ENCODE results near the gene ZXDB.
"Not testable (repeated sequence)": the region's sequence is repeated elsewhere in the genome, so short reads cannot be mapped to it uniquely, and the experiment has no call there.

The ZXDB gene

DNA sequence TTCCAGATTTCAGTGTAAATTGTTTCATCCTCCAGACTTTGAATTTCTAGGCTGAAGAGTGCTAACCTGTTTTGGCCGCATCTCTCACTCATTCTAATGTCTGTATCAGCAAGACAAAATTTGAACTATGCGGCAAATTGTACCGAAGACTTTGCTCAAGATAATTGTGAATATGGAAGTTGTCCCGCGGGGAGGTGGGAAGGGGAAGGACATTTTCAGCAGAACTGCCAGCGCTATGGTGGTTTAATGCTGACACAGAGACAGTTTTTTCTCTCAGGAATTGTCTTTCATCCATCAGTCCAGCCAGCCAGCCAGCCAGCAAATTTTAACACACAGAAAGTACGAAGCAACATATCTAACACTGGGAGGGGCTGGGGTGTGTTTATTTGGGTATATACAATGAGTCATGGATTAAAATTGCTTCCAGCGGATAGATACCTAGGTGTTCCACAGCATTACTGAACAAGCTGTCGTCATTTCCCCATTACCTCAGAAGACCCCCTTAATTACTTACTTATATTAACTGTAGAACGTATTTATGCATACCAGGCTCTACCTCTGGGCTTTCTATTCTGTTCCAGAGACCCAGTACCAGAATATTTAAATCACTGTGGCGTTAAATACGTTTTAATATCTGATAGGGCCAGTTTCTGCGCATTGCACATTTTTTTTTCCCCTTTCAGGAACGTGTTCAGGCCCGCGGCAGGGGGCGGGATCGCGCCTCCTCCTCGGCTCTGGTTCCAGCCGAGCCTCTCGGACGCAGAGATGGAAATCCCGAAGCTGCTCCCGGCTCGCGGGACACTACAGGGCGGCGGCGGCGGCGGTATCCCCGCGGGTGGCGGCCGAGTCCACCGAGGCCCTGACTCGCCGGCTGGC is at the start of gene ZXDB:
TSS of gene ZXDB (plus strand) at position 728 of the 876 bp plus-strand sequence. CDS start at position 766, 38 bp downstream.
- DNase-seq (ENCODE audit: low spot score) = peak; percentile 49

DNA sequence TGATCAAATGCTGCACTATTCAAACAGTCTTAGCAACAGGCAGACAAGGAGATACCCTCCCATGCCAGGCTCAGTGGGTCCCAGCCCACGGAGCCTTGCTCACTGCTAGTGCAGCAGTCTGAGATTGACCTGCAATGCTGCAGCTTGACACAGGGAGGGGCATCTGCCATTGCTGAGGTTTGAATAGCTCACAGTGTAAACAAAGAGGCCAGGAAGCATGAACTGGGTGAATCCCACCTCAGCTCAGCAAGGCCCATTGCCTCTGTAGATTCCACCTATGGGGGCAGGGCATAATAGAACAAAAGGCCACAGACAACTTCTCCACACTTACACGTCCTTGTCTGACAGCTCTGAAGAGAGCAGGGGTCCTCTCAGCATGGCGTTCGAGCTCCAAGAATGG is 26.6 kb upstream of the ZXDB start:
- no peak for DNase-seq (ENCODE audit: low spot score)

GRCh38 chrX:57573754-57574153 is 18.1 kb upstream of the ZXDB start:
- no peak for DNase-seq (ENCODE audit: low spot score)

DNA sequence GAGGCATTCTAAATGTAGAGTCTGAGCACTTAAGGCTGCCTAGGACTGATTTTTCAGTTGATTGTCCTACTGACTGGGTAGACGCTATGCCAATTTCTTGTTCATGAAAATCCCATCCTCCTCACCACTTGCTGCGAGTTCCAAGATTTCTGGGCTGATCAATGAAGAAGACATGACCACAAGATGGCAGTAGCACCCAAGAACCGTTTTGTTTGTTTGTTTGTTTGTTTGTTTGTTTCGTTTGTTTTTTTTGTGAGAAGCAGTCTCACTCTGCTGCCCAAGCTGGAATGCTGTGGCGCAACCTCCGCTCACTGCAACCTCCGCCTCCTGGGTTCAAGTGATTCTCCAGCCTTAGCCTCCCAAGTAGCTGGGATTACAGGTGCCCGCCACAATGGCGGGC is 8.9 kb upstream of the ZXDB start:
- not testable (repeated sequence) for DNase-seq (ENCODE audit: low spot score)

DNA sequence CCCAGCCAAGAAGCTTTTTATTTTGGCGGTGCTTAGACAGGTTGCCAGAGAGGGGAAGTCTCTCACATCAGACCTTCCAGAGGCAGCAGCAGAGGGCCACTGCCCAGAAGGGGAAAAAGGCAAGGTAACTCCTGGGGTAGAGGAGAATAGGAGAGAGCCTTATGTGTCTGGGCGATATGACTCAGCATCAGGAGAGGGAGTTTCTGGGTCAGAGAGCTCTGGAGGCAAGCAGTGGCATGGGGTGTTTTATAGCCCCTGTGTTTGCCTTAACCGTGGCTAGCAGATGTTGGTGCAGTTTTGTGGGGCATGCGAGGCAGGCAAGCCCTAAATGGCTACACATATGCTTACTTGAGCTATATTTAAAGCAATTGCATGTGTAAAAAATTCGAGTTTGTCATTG is 8.3 kb upstream of the ZXDB start:
- peak; percentile 4 for DNase-seq (ENCODE audit: low spot score)

DNA sequence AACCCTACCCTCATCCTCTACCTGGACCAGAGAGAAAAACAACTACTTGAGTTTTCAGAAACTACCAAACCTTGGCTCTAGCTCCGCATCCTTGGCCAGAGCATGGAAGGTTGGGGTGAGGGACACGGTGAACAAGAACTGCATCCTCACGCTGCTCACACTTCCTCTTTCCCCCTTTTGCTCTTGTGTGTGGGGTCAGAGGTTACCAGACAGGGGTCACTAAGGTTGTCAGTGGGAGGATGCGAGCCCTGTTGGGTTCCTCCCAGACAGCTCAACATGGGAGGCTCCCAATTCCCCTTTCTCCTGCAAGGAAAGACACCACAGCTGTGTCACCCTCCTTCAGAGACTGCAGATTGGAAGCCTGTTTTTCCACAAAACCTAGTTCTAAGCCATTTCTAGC is 5.5 kb upstream of the ZXDB start:
- no peak for DNase-seq (ENCODE audit: low spot score)

GRCh38 chrX:57587062-57587461 is 4.7 kb upstream of the ZXDB start:
- DNase-seq (ENCODE audit: low spot score) = no peak

GRCh38 chrX:57587607-57588006 is 4.2 kb upstream of the ZXDB start:
- DNase-seq (ENCODE audit: low spot score) = no peak

DNA sequence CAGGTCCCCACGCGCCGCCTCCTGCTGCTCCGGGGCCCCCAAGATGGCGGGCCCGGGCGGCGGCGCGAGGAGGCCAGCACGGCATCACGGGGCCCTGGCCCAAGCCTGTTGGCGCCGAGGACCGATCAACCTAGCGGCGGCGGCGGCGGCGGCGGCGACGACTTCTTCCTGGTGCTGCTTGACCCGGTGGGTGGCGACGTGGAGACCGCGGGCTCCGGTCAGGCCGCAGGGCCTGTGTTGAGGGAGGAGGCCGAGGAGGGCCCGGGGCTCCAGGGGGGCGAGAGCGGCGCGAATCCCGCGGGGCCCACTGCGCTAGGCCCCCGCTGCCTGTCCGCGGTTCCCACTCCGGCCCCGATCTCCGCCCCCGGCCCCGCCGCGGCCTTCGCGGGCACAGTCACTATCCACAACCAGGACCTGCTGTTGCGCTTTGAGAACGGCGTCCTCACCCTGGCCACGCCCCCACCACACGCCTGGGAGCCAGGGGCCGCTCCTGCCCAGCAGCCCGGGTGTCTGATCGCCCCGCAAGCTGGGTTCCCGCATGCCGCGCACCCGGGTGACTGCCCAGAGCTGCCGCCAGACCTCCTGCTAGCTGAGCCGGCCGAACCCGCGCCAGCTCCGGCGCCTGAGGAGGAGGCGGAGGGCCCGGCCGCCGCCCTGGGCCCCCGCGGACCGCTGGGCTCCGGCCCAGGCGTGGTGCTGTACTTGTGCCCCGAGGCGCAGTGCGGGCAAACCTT is 516 bp downstream of the ZXDB start:
- DNase-seq (ENCODE audit: low spot score) = not testable (repeated sequence)

GRCh38 chrX:57592894-57593215 is 1.0 kb downstream of the ZXDB start:
- peak; percentile 35 for DNase-seq (ENCODE audit: low spot score)

GRCh38 chrX:57595381-57595811 is 3.6 kb downstream of the ZXDB start:
- DNase-seq (ENCODE audit: low spot score) = peak; percentile 1

DNA sequence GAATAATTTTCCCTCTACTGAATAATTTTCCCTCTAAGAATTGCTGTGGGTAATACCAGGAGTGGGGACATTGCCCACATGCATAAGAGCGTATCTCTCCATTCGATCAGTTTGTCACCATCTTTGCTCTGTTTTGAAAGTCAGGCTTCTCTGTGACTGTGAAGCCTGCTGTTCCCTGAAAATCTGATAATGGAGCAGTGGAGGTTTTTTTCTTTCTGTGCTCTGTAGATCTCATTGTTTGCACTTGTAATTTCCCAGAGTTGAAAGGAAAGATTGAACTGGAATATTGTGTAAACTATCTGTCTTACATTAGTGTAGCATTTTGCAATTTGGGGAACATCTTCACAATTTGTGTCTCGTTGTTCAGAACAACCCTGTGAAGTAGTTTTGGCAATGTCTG is 4.3 kb downstream of the ZXDB start:
- no peak for DNase-seq (ENCODE audit: low spot score)

GRCh38 chrX:57596516-57596915 is 4.7 kb downstream of the ZXDB start:
- DNase-seq (ENCODE audit: low spot score) = no peak

- no peak for DNase-seq (ENCODE audit: low spot score)
Observed at GRCh38 chrX:57607295-57608187, 15.7 kb downstream of the ZXDB start.

GRCh38 chrX:57613351-57613750 is 21.5 kb downstream of the ZXDB start:
- DNase-seq (ENCODE audit: low spot score) = not testable (repeated sequence)

- DNase-seq (ENCODE audit: low spot score) = not testable (repeated sequence)
Observed at GRCh38 chrX:57629438-57629837, 37.6 kb downstream of the ZXDB start.

GRCh38 chrX:57640674-57641016 is 48.8 kb downstream of the ZXDB start:
- DNase-seq (ENCODE audit: low spot score) = no peak

GRCh38 chrX:57641338-57641737 is 49.5 kb downstream of the ZXDB start:
- DNase-seq (ENCODE audit: low spot score) = no peak

DNA sequence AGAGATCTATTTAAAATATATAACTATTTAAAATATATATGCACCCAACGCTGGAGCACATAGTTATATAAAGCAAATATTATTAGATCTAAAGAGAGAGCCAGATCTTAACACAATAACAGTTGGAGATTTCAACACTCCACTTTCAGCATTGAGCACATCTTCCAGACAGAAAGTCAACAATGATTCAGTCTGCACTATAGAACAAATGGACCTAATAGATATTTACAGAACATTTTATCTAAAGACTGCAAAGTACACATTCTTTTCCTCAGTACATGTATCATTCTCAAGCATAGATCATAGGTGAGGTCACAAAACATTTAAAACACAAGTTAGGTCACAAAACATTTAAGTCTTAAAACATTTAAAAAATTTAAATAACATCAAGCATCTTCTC is 51.9 kb downstream of the ZXDB start:
- DNase-seq (ENCODE audit: low spot score) = no peak

GRCh38 chrX:57647020-57647419 is 55.2 kb downstream of the ZXDB start:
- no peak for DNase-seq (ENCODE audit: low spot score)
